Activated T-cell treated with anti-CD3 and anti-CD28 coated beads, Interleukin-2, amount 50 U/mL, for 48 hours (primary cell): Measurements from ENCODE around the gene HSPG2.
"Not testable (repeated sequence)": the region's sequence is repeated elsewhere in the genome, so short reads cannot be mapped to it uniquely, and the experiment has no call there.

Experiments used
- DNase-seq, 2 experiments: peaks; one replicate each; pipeline ENCODE4 v3.0.0-alpha.2; 2020

HSPG2 gene

GRCh38 chr1:21841852-21842466 is 95.2 kb downstream of the HSPG2 start:
- no peak for DNase-seq

GRCh38 chr1:21840981-21841380 is 96.1 kb downstream of the HSPG2 start:
- DNase-seq = no peak

DNA sequence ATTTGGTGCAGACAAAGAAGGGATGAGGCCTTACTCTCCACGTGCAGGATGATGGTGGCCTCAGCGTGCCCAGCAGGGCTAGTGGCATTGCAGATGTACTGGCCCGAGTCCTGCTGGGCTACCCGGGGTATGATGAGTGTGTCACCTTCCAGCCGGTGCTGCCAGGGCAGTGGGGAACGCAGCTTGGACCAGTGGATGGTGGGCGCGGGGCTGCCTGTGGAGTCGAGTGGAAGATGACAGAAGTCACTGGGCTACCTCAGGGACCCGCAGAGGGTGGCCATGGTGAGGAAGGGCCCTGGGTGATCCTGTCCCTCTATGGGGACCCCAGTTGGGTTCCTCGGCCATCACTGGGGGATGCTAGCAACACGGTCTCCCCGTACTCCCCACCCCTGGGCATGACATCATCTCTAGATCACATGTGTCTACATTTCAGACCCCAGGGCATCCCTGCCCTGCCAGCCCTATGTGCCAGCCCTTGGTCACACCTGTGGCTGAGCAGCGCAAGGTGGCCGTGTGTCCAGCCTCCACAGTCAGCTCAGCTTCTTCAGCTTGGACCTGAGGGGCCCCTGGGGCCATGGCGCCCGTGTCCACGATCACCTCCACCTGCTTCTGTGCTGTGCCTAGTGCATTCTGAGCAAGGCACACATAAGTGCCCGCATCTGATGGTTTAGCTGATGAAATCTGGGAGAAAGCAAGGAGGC is 97.6 kb downstream of the HSPG2 start:
- DNase-seq = no peak

DNA sequence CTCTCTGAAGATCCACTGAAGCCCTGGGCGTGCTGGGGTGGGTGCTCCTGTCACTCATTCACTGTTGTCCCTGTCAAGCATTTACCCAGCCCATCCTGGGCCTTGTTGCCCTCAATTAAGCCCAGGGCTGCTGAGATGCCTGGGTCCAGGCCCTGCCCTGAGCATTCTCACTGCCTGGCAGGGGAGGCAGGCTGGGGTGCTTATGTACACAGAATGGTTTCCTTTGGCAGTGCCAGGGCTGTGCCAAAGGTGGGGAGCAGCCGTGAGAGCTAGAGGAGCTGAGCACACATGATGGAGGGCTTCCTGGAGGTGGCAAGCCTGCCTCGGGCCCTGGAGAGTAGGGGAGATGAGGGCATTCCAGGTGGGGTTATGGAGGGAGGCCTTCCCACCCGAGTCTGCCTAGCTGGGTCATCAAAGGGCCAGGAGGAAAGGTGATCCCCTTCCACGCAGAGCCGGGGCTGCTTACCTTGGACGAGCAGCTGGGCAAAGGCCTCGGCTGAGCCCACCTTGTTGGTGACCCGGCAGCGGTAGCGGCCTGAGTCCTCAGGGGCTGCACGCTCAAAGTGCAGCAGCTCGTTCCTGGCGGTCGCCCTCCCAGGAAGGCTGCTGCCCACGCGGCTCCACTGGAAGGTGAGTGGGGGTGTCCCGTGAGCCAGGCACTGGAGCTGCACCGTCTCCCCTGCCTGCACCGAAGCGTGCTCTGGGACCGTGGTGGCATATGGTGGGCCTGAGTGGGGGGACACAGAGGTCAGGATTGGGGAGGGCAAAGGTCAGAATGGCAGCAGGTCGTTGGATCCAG is 98.6 kb downstream of the HSPG2 start:
- DNase-seq = no peak

DNA sequence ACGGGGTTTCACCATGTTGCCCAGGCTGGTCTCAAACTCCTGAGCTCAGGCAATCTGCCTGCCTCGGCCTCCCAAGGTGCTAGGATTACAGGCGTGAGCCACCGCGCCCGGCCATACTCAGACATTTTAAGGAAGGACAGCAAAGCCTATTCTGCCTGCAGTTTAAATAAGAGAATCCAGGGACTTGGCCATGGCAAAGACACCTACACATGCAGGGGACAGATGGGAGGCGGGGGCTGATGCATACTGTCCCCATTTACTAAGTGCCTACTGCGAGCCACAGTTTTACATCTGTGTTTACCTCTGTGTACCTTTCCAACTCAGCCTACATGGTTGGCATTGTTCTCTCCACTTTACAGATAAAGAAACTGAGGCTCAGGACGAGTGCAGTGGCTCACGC is 99.6 kb downstream of the HSPG2 start:
- no peak for DNase-seq

GRCh38 chr1:21836729-21837128 is 100.4 kb downstream of the HSPG2 start:
- DNase-seq = no peak

DNA sequence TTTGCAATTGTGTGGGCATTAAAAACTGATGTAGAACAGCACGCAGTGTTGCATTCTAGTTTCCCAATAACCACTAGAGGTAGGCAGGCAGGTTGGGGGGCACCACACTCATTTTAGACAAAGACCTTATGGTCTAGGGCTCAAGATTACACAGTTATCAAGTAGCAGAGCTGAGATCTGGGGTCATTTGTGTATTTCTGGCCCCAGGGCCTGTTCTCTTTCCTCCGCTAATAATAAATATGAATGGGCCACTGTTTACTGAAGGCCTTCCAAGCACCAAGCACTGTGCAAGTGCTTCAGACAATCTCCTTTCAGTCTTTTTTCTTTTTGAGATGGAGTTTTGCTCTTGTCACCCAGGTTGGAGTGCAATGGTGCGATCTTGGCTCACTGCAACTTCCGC is 101.1 kb downstream of the HSPG2 start:
- DNase-seq = no peak

- no peak for DNase-seq
Observed at GRCh38 chr1:21834666-21835065, 102.4 kb downstream of the HSPG2 start.

- DNase-seq = no peak
Observed at GRCh38 chr1:21834094-21834493, 103.0 kb downstream of the HSPG2 start.

DNA sequence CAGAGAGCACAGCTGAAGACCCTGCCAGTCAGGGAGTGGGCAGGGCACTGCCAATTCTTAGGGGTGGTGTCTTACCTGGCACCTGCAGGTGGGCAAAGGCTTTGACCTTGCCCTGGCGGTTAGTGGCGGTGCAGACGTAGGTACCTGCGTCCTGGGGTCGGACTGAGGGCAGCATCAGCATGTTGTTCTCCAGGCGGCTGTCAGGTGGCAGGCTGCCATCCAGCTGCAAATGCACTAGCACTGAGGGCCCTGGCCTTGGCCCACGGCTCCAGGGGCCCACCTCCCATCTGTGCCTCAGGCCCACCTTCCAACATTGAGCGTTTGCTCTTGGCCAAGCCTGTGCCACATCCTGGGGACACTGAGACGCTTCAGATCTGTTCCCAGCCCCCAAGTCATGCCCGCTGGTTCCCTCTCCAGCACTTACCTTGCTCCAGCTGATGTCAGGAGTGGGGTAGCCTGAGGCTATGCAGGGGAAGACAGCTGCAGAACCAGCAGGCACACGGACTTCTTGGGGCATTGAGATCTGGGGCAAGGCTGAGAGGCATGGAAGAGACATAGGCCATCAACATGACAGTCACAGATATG is 103.6 kb downstream of the HSPG2 start:
- DNase-seq = no peak

GRCh38 chr1:21831454-21831970 is 105.6 kb downstream of the HSPG2 start:
- DNase-seq = no peak

GRCh38 chr1:21830792-21831453 is 106.2 kb downstream of the HSPG2 start:
- no peak for DNase-seq

GRCh38 chr1:21829294-21829693 is 107.8 kb downstream of the HSPG2 start:
- DNase-seq = no peak

GRCh38 chr1:21828506-21829210 is 108.5 kb downstream of the HSPG2 start:
- no peak for DNase-seq

DNA sequence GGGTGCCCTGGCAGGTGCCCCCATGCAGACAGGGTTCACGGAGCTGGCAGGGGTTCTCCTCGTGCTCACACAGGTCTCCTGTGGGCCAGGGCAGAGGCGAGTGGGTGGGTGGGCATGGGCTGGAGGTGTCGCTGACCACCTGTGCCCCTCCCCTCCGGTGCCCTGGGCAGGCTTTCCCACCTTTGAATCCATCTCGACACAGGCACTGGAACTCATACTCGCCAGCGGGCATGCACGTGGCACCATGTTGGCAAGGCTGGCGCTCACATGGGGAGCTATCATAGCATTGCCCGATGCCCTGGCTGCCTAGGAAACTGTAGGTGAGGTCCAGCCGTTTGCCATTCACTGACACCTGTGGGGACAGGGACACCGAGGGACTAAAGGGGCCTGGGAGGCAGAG is 109.0 kb downstream of the HSPG2 start:
- DNase-seq = no peak

DNA sequence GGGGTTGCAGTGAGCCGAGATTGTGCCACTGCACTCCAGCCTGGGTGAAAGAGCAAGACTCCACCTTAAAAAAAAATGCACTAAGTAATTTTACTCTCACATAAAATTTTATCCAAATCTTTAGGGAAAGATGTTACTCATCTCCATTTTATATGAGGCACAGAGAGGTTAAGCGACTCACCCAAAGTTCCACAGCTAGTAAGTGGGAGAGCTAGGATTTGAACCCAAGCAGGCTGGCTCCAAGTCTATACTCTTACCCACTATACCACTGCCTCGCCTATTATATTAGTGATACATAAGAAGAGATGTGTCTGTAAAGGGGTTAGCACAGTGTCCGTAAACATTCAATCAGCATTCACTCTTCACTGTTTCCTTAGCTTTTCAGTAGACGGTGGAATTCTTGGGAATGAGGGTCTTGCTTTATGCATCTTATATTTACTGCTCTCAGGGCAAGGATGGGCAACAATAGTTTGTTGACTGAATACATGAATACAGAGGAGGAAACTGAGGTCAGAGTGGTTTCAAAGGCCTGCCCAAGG is 109.9 kb downstream of the HSPG2 start:
- no peak for DNase-seq

- DNase-seq = not testable (repeated sequence)
Observed at GRCh38 chr1:21826694-21827093, 110.4 kb downstream of the HSPG2 start.

- no peak for DNase-seq
Observed at GRCh38 chr1:21825393-21825792, 111.7 kb downstream of the HSPG2 start.

- no peak for DNase-seq
Observed at GRCh38 chr1:21824926-21825325, 112.2 kb downstream of the HSPG2 start.

DNA sequence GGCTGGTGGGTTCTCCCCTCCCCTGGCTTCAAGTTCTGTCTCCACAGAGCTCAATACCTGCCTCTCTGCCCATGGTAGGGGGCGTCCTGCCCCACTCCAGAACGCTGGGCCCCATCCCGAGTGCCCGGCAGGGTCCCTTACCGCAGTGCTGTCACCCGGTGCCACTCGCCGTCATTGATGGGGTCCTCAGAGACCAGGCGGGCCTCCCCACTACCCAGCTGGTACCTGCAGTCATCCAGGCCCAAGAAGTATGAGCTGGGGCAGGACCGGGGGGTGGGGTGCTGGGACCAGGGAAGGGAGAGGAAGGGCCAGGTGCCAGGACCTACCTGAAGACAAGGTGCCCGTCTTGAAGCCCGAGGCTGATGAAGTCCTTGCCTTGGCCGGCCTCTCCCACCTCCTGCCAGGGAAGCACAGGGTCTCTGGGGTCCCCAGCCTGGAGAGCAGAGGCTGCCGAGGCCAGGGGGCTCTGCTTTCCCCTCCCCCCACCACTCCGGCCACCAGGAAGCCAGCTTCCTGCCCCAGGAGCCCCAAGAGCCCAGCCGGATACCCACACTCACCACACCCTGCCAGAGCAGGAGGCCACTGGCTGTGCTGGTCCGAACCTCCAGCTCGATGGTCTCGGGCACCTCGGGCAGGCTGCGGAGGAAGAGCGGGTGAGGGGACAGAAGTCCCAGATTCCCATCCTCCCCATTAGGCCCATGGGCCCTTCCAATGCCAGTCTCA is 113.0 kb downstream of the HSPG2 start:
- no peak for DNase-seq
